ENCODE results near the gene PHKB. TPM values are rescaled to one million over a fixed set of nuclear protein-coding genes. Genes with fewer than 3 reads are reported as not detected.

The PHKB gene
- total and polyA plus RNA-seq, 2 donors (not counting 3 experiments of a cell fraction or from before 2014, with no cell fraction given), result 30.1 to 61.0 TPM

DNA sequence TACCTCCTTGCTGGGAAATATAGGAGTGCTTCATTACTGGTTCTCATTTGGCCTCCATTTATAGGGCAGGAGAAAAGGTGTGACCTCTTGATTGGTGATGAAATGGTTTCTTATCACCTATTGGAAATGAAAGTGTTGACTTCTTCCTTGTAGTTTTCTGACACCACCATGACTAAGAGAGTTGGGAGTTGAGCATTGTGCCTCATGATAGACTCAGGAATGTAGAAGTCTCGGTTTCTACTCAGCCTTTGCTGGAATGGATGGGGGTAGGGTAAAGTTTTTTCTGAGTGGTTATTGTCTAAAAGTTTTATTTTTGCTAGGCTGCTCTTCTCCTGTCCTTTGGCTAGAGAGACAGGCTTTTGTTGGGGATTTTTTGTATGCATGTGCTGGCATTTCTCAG is 117.4 kb downstream of the PHKB start:
- no peak overlapping the region for H3K9ac ChIP-seq (replicated peaks; ENCODE audit: extremely low read depth, insufficient read depth, low read length)
- no TSS peak for BruUV-seq (replicated peaks)
- ChIA-PET CTCF (no interaction called here), POLR2A (no interaction called here)
- intact Hi-C loops (cut with micrococcal nuclease), result no loop called here
- no peaks in the 10 kb centered on the region for H3K4me1 ChIP-seq (ENCODE audit: control insufficient read depth, extremely low read depth, insufficient read depth, low read length)
- no peaks in the 10 kb centered on the region for H3K27me3 ChIP-seq (ENCODE audit: control insufficient read depth in 2 of 2, insufficient read depth in 2 of 2, low read length in 2 of 2)
- no peak for TF ChIP-seq FOS (IDR thresholded peaks at IDR 0.05; ENCODE audit: borderline replicate concordance, insufficient read depth, low read length)
- no peak for TF ChIP-seq JUN (IDR thresholded peaks at IDR 0.05; ENCODE audit: borderline replicate concordance, insufficient read depth, insufficient read length, low read depth)
- TF ChIP-seq EZH2 (IDR thresholded peaks at IDR 0.05; ENCODE audit: borderline replicate concordance, low read depth, low read length, severe bottlenecking), result no peak
- TF ChIP-seq MYC (IDR thresholded peaks at IDR 0.05; ENCODE audit: low read depth, low read length), result no peak
- no peak for TF ChIP-seq POLR2AphosphoS5 (IDR thresholded peaks at IDR 0.05; ENCODE audit: insufficient read depth, low read depth, low read length)
- TF ChIP-seq, protein P1, sequence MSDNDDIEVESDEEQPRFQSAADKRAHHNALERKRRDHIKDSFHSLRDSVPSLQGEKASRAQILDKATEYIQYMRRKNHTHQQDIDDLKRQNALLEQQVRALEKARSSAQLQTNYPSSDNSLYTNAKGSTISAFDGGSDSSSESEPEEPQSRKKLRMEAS (IDR thresholded peaks at IDR 0.05; ENCODE audit: insufficient read depth, insufficient read length), result no peak
- no peak for TF ChIP-seq POLR2A (IDR thresholded peaks at IDR 0.05; ENCODE audit: low read depth, low read length)
- TF ChIP-seq GATA2 (IDR thresholded peaks at IDR 0.05; ENCODE audit: insufficient read depth, insufficient read length, low read depth, low read length), result no peak
- TF ChIP-seq, protein P2, sequence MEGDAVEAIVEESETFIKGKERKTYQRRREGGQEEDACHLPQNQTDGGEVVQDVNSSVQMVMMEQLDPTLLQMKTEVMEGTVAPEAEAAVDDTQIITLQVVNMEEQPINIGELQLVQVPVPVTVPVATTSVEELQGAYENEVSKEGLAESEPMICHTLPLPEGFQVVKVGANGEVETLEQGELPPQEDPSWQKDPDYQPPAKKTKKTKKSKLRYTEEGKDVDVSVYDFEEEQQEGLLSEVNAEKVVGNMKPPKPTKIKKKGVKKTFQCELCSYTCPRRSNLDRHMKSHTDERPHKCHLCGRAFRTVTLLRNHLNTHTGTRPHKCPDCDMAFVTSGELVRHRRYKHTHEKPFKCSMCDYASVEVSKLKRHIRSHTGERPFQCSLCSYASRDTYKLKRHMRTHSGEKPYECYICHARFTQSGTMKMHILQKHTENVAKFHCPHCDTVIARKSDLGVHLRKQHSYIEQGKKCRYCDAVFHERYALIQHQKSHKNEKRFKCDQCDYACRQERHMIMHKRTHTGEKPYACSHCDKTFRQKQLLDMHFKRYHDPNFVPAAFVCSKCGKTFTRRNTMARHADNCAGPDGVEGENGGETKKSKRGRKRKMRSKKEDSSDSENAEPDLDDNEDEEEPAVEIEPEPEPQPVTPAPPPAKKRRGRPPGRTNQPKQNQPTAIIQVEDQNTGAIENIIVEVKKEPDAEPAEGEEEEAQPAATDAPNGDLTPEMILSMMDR (IDR thresholded peaks at IDR 0.05; ENCODE audit: extremely low read depth in 1 of 2, insufficient read depth in 1 of 2, low read depth in 1 of 2, low read length in 2 of 2), result no peak
- no peaks in the 10 kb centered on the region for H3K9me1 ChIP-seq (replicated peaks; ENCODE audit: control insufficient read depth, extremely low read depth, insufficient read depth, low read length)
- dilution Hi-C loops (cut with MboI; ENCODE audit: extremely low pct_ligation_motif_present, low sequenced_read_pairs), result no loop called here
- H3K27ac ChIP-seq (ENCODE audit: insufficient read depth, low read depth, low read length), result no peak overlapping the region
- H3K36me3 ChIP-seq (ENCODE audit: control insufficient read depth in 2 of 2, extremely low read depth in 1 of 2, insufficient read depth in 2 of 2, low read length in 2 of 2), result no peaks in the 10 kb centered on the region
- H3K79me2 ChIP-seq (ENCODE audit: control insufficient read depth, insufficient read depth, low read length), result no peaks in the 10 kb centered on the region
- no peaks in the 10 kb centered on the region for H4K20me1 ChIP-seq (replicated peaks; ENCODE audit: control insufficient read depth, extremely low read depth, insufficient read depth, low read length)
- H3K9me3 ChIP-seq (replicated peaks; ENCODE audit: control insufficient read depth, insufficient read depth, low read length), result no peaks in the 10 kb centered on the region
- no peak overlapping the region for H2AFZ ChIP-seq (ENCODE audit: low read depth, low read length)
- H3K4me3 ChIP-seq (replicated peaks in 1 of 3; ENCODE audit: insufficient read depth in 1 of 3, low read depth in 1 of 3, low read length in 3 of 3), result no peak overlapping the region
- FAIRE-seq (no peak), DNase-seq (ENCODE audit: low read depth, low spot score) (no peak)
- no peak overlapping the region for H3K4me2 ChIP-seq (ENCODE audit: insufficient read depth, low read length)

Measured in endothelial cell of umbilical vein (primary cell).